ENCODE measurements around the gene ZNF22.

The ZNF22 gene

GRCh38 chr10:44965651-44966097 is 35.0 kb upstream of the ZNF22 start:
- DNase-seq = no peak

GRCh38 chr10:44966129-44966815 is 34.5 kb upstream of the ZNF22 start:
- DNase-seq = no peak

- no peak for DNase-seq
Measured at GRCh38 chr10:44966816-44967509, 33.8 kb upstream of the ZNF22 start.

GRCh38 chr10:44967616-44968015 is 33.1 kb upstream of the ZNF22 start:
- no peak for DNase-seq

GRCh38 chr10:44968091-44968490 is 32.6 kb upstream of the ZNF22 start:
- DNase-seq = no peak

- no peak for DNase-seq
Measured at GRCh38 chr10:44968500-44969400, 32.0 kb upstream of the ZNF22 start.

GRCh38 chr10:44969854-44970253 is 30.9 kb upstream of the ZNF22 start:
- DNase-seq = no peak

- no peak for DNase-seq
Measured at GRCh38 chr10:44970812-44971395, 29.8 kb upstream of the ZNF22 start.

GRCh38 chr10:44971434-44971833 is 29.3 kb upstream of the ZNF22 start:
- DNase-seq = no peak

GRCh38 chr10:44971935-44972757 is 28.6 kb upstream of the ZNF22 start:
- DNase-seq = no peak

- DNase-seq = no peak
Measured at GRCh38 chr10:44972874-44973306, 27.8 kb upstream of the ZNF22 start.

GRCh38 chr10:44973323-44974081 is 27.2 kb upstream of the ZNF22 start:
- DNase-seq = no peak

- no peak for DNase-seq
Measured at GRCh38 chr10:44974082-44974627, 26.6 kb upstream of the ZNF22 start.

- DNase-seq = no peak
Measured at GRCh38 chr10:44974628-44975430, 25.9 kb upstream of the ZNF22 start.

GRCh38 chr10:44975431-44976331 is 25.0 kb upstream of the ZNF22 start:
- DNase-seq = peak; percentile 47

- no peak for DNase-seq
Measured at GRCh38 chr10:44976352-44977198, 24.1 kb upstream of the ZNF22 start.

GRCh38 chr10:44977287-44978212 is 23.2 kb upstream of the ZNF22 start:
- no peak for DNase-seq

All from DMS 273 treated with DMSO at 0.1 percent for 48 hours (cell line).